Mesenchymal stem cell (in vitro differentiated cells and primary cell): Measurements from ENCODE around the gene TARS3.
A peak's percentile ranks its signal among the peaks of the same experiment; 100 is the strongest.
"Not testable (repeated sequence)": the region's sequence is repeated elsewhere in the genome, so short reads cannot be mapped to it uniquely, and the experiment has no call there.

Experiments
- DNase-seq: peaks from one replicate; pipeline ENCODE4 v3.0.0-alpha.2; 2013
- H2AFZ ChIP-seq: one replicate; pipeline ENCODE4 v1.6.1; 2013; ENCODE audit warnings: low read depth, mild to moderate bottlenecking, control low read depth, inconsistent platforms, low read length, moderate library complexity
- H2AK5ac ChIP-seq: 2 replicates; pipeline ENCODE4 v1.6.1; 2013; ENCODE audit warnings: low read length, moderate library complexity, mild to moderate bottlenecking, inconsistent platforms; ENCODE audit not compliant: severe bottlenecking
- H2BK120ac ChIP-seq: one replicate; pipeline ENCODE4 v1.6.1; 2013; ENCODE audit warnings: low read depth, mild to moderate bottlenecking, inconsistent platforms, low read length, moderate library complexity
- H2BK12ac ChIP-seq, 2 experiments: one replicate each; pipeline ENCODE4 v1.6.1; 2013; ENCODE audit warnings: inconsistent platforms in 2 of 2, low read length in 2 of 2, mild to moderate bottlenecking in 2 of 2, moderate library complexity in 2 of 2, control low read depth in 1 of 2
- H2BK15ac ChIP-seq: one replicate; pipeline ENCODE4 v1.6.1; 2013; ENCODE audit warnings: mild to moderate bottlenecking, low read depth, inconsistent platforms; ENCODE audit not compliant: poor library complexity, severe bottlenecking
- H2BK5ac ChIP-seq: 2 replicates; pipeline ENCODE4 v1.6.1; 2013; ENCODE audit warnings: low read depth, mild to moderate bottlenecking, low read length, control low read depth, inconsistent platforms; ENCODE audit not compliant: poor library complexity, severe bottlenecking
- H3K14ac ChIP-seq, 2 experiments: one replicate each; pipeline ENCODE4 v1.6.1; 2013; ENCODE audit warnings: inconsistent platforms in 2 of 2, low read length in 2 of 2, control low read depth in 1 of 2, mild to moderate bottlenecking in 1 of 2, moderate library complexity in 1 of 2
- H3K18ac ChIP-seq, 2 experiments: one replicate each; pipeline ENCODE4 v1.6.1; 2013; ENCODE audit warnings: inconsistent platforms in 2 of 2, low read length in 2 of 2, control low read depth in 1 of 2, low read depth in 1 of 2, mild to moderate bottlenecking in 1 of 2
- H3K23ac ChIP-seq, 2 experiments: one replicate each; pipeline ENCODE4 v1.6.1; 2013; ENCODE audit warnings: inconsistent platforms in 2 of 2, low read length in 2 of 2, mild to moderate bottlenecking in 2 of 2, moderate library complexity in 2 of 2, control low read depth in 1 of 2
- H3K27ac ChIP-seq: 2 replicates; pipeline ENCODE4 v1.5.1; 2013; ENCODE audit warnings: mild to moderate bottlenecking, moderate library complexity, low read length, control low read depth, inconsistent platforms; ENCODE audit not compliant: poor library complexity, severe bottlenecking
- H3K27me3 ChIP-seq, 2 experiments: 2 replicates each; pipeline versions ENCODE4 v1.6.1 to v1.7.0; 2013; ENCODE audit warnings: low read length in 2 of 2, mild to moderate bottlenecking in 2 of 2, moderate library complexity in 2 of 2, control low read depth in 1 of 2, inconsistent platforms in 1 of 2; ENCODE audit not compliant: control insufficient read depth in 1 of 2, insufficient read depth in 1 of 2
- H3K36me3 ChIP-seq, 2 experiments: 2 replicates each; pipeline versions ENCODE4 v1.6.1 to v1.7.0; 2013; ENCODE audit warnings: low read length in 2 of 2, control low read depth in 1 of 2, inconsistent platforms in 1 of 2, low read depth in 1 of 2, mild to moderate bottlenecking in 1 of 2; ENCODE audit not compliant: insufficient read depth in 2 of 2, control insufficient read depth in 1 of 2
- H3K4ac ChIP-seq, 2 experiments: one replicate each; pipeline ENCODE4 v1.6.1; 2013; ENCODE audit warnings: inconsistent platforms in 2 of 2, low read length in 2 of 2, mild to moderate bottlenecking in 2 of 2, moderate library complexity in 2 of 2, control low read depth in 1 of 2, low read depth in 1 of 2
- H3K4me1 ChIP-seq: 2 replicates; pipeline ENCODE4 v1.6.1; 2013; ENCODE audit warnings: low read depth, low read length, control low read depth; ENCODE audit not compliant: control insufficient read depth, insufficient read depth
- H3K4me2 ChIP-seq: 2 replicates; pipeline ENCODE4 v1.6.1; 2013; ENCODE audit warnings: low read length, mild to moderate bottlenecking, inconsistent platforms; ENCODE audit not compliant: poor library complexity, severe bottlenecking
- H3K4me3 ChIP-seq, 2 experiments: 2 replicates each; pipeline versions ENCODE4 v1.5.1 to v1.7.0; 2013; ENCODE audit warnings: low read length in 2 of 2, mild to moderate bottlenecking in 2 of 2, control low read depth in 1 of 2, low read depth in 1 of 2; ENCODE audit not compliant: insufficient read depth in 1 of 2
- H3K79me1 ChIP-seq: replicated peaks from 2 replicates; pipeline ENCODE4 v1.6.1; 2013; ENCODE audit warnings: mild to moderate bottlenecking, control low read depth, low read length, inconsistent platforms; ENCODE audit not compliant: poor library complexity, severe bottlenecking
- H3K9ac ChIP-seq: 2 replicates; pipeline ENCODE4 v1.7.0; 2013; ENCODE audit warnings: mild to moderate bottlenecking, low read length, moderate library complexity
- H3K9me3 ChIP-seq: 2 replicates; pipeline ENCODE4 v1.7.0; 2013; ENCODE audit warnings: mild to moderate bottlenecking, low read length; ENCODE audit not compliant: control insufficient read depth
- H4K8ac ChIP-seq: one replicate; pipeline ENCODE4 v1.6.1; 2013; ENCODE audit warnings: inconsistent platforms, mild to moderate bottlenecking, low read length, moderate library complexity
- H4K91ac ChIP-seq: one replicate; pipeline ENCODE4 v1.6.1; 2013; ENCODE audit warnings: mild to moderate bottlenecking, low read length, inconsistent platforms
- WGBS: methylation state at CpG from one replicate; pipeline ENCODE4 v1.1.7; 2013; ENCODE audit warnings: mixed read lengths; 5-methylcytosine and 5-hydroxymethylcytosine counted together

Gene TARS3

GRCh38 chr15:101660005-101660404 lies 64.3 kb downstream of the TARS3 start:
- Histone ChIP-seq H3K4me2 (no peak overlapping the region), H3K14ac (no peak overlapping the region), H2AK5ac (no peak overlapping the region), H3K9me3 (no peaks in the 10 kb centered on the region), H3K23ac (no peak overlapping the region), H2BK5ac (no peak overlapping the region), H2BK120ac (no peak overlapping the region), H3K4me1 (no peaks in the 10 kb centered on the region), H3K79me1 (peaks cover 6% of the 10 kb centered on the region), H3K27me3 (no peaks in the 10 kb centered on the region), H4K8ac (no peak overlapping the region), H2BK15ac (no peak overlapping the region), H3K9ac (no peak overlapping the region), H2BK12ac (no peak overlapping the region), H3K4ac (no peak overlapping the region), H3K27ac (no peak overlapping the region), H3K4me3 (no peak overlapping the region), H3K18ac (no peak overlapping the region), H2AFZ (no peak overlapping the region), H3K36me3 (peaks cover 16 to 29% of the 10 kb centered on the region in 2 experiments), H4K91ac (no peak overlapping the region)
- no peak for DNase-seq
- WGBS: 100% methylated on average over 2 of the region's 2 CpGs

- Histone ChIP-seq H2BK120ac (no peak overlapping the region), H3K18ac (no peak overlapping the region), H2AFZ (no peak overlapping the region), H2BK15ac (no peak overlapping the region), H4K8ac (no peak overlapping the region), H3K4me2 (no peak overlapping the region), H2AK5ac (no peak overlapping the region), H3K27me3 (no peaks in the 10 kb centered on the region), H3K4ac (no peak overlapping the region), H3K79me1 (peaks cover 5% of the 10 kb centered on the region), H3K14ac (no peak overlapping the region), H3K27ac (no peak overlapping the region), H2BK5ac (no peak overlapping the region), H2BK12ac (no peak overlapping the region), H3K9ac (no peak overlapping the region), H3K36me3 (peaks cover 19 to 29% of the 10 kb centered on the region in 2 experiments), H3K9me3 (no peaks in the 10 kb centered on the region), H3K4me1 (no peaks in the 10 kb centered on the region), H4K91ac (no peak overlapping the region), H3K4me3 (no peak overlapping the region), H3K23ac (no peak overlapping the region)
- no peak for DNase-seq
- WGBS: 86% methylated on average over 8 of the region's 9 CpGs
Observed at GRCh38 chr15:101657968-101658784, 66.1 kb downstream of the TARS3 start.

DNA sequence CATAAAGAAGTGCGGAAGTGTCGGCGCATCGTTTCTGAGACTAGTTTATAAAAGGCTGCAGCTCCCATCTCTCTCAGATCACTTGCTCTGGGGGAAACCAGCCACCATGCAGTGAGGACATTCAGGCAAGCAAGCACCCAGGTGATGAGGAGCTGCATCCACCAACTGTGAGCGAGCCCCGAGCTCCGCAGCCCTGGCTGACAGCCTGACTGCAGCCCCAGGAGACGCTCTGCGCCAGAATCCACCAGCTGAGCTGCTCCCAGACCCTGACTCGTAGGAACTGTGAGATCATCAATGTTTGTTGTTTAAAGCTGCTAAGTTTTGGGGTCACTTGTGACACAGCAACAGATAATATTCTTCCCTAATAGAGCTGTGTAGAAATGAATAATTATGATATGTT lies 67.1 kb downstream of the TARS3 start:
- no peaks in the 10 kb centered on the region for H3K9me3 ChIP-seq
- no peak overlapping the region for H2BK15ac ChIP-seq
- no peak overlapping the region for H3K4me3 ChIP-seq
- H4K91ac ChIP-seq: no peak overlapping the region
- H2AFZ ChIP-seq: no peak overlapping the region
- H3K27me3 ChIP-seq: no peaks in the 10 kb centered on the region
- H3K36me3 ChIP-seq: peaks cover 19 to 29% of the 10 kb centered on the region in 2 experiments
- no peak overlapping the region for H2BK5ac ChIP-seq
- 98% methylated on average over 9 of the region's 10 CpGs for WGBS
- H3K4me2 ChIP-seq: no peak overlapping the region
- no peak overlapping the region for H3K4ac ChIP-seq
- H2BK120ac ChIP-seq: no peak overlapping the region
- no peak overlapping the region for H3K9ac ChIP-seq
- H3K23ac ChIP-seq: peak overlapping the region in 1 of 2 experiments; percentile 3
- H3K79me1 ChIP-seq: peaks cover 7% of the 10 kb centered on the region
- H3K4me1 ChIP-seq: peaks cover 7% of the 10 kb centered on the region
- no peak overlapping the region for H3K18ac ChIP-seq
- no peak overlapping the region for H2AK5ac ChIP-seq
- H4K8ac ChIP-seq: no peak overlapping the region
- DNase-seq: no peak
- no peak overlapping the region for H2BK12ac ChIP-seq
- no peak overlapping the region for H3K27ac ChIP-seq
- H3K14ac ChIP-seq: no peak overlapping the region

- H2BK5ac ChIP-seq, H3K4me1 ChIP-seq, H2AFZ ChIP-seq, H3K27me3 ChIP-seq, H3K18ac ChIP-seq, H4K8ac ChIP-seq, H2BK12ac ChIP-seq, H2AK5ac ChIP-seq, H3K27ac ChIP-seq, H3K14ac ChIP-seq, DNase-seq, H3K79me1 ChIP-seq, H3K23ac ChIP-seq, H3K4ac ChIP-seq, H3K4me3 ChIP-seq, H2BK15ac ChIP-seq, H3K9me3 ChIP-seq, H3K4me2 ChIP-seq, H2BK120ac ChIP-seq, H4K91ac ChIP-seq: not testable (repeated sequence)
- 100% methylated on average over 3 of the region's 10 CpGs for WGBS
- H3K36me3 ChIP-seq: peaks cover 12 to 25% of the 10 kb centered on the region in 2 experiments
- peak overlapping the region; percentile 98 for H3K9ac ChIP-seq
Observed at GRCh38 chr15:101654624-101655337, 69.5 kb downstream of the TARS3 start.
